Subcutaneous abdominal adipose tissue (tissue), 5 donors: Measurements from ENCODE around the gene GPI.
"Not testable (repeated sequence)": the region's sequence is repeated elsewhere in the genome, so short reads cannot be mapped to it uniquely, and the experiment has no call there.

Experiments
- H3K27ac ChIP-seq: one replicate; pipeline ENCODE4 v1.7.0; 2013; ENCODE audit warnings: low read depth, mild to moderate bottlenecking, inconsistent platforms, low read length, moderate library complexity
- H3K27me3 ChIP-seq, 5 donors: one replicate each; pipeline ENCODE4 v1.7.0; 2013; ENCODE audit warnings: low read length in 5 of 5, inconsistent platforms in 1 of 5; ENCODE audit not compliant: control insufficient read depth in 5 of 5, insufficient read depth in 4 of 5
- H3K36me3 ChIP-seq, 5 donors: one replicate each; pipeline ENCODE4 v1.7.0; 2013; ENCODE audit warnings: low read length in 5 of 5; ENCODE audit not compliant: control insufficient read depth in 5 of 5, insufficient read depth in 5 of 5
- H3K4me1 ChIP-seq, 5 donors: one replicate each; pipeline ENCODE4 v1.7.0; 2013; ENCODE audit warnings: low read length in 5 of 5, mild to moderate bottlenecking in 3 of 5, moderate library complexity in 1 of 5; ENCODE audit not compliant: control insufficient read depth in 5 of 5, insufficient read depth in 5 of 5
- H3K4me3 ChIP-seq, 5 donors: one replicate each; pipeline ENCODE4 v1.7.0; 2013; ENCODE audit warnings: low read length in 5 of 5, low read depth in 1 of 5
- H3K9ac ChIP-seq, 5 donors: one replicate each; pipeline ENCODE4 v1.7.0; 2013; ENCODE audit warnings: low read length in 5 of 5, mild to moderate bottlenecking in 4 of 5, moderate library complexity in 3 of 5
- H3K9me3 ChIP-seq, 5 donors: one replicate each; pipeline ENCODE4 v1.7.0; 2013; ENCODE audit warnings: low read length in 5 of 5; ENCODE audit not compliant: control insufficient read depth in 5 of 5
- donor health status: healthy.
- donor health status: healthy.
- donor health status: healthy.
- donor health status: healthy.
- donor health status: healthy.

GPI gene

DNA sequence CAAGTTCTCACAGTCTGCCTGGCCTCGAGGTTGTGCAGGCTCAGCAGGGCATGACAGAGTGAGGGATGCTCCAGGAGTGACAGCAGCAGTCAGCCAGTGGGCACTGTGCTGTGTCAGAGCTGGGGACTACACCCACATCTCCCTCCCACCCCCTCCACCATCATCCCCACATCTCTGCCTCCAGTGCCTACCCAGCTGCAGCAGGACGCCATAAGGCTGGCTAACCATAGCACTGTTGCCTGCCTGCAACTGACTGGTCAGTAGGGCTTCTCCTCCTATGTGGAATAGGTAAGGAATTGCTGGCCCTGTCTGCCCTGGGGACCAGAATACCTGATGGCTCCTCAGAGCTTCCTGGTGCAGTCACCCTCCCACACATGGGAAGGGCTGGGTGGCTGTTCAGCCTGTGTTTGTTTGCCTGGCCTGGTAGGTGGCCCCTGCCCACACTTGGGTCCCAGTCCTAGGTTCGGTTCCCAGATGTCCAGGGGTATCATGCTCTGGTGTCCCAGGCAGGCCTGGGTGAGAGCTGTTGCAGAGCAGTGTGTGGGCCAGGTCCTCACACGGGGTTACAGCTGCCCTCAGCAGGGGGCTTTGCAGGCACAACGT, 15.7 kb downstream of the GPI start:
- Histone ChIP-seq H3K27me3 (no peaks in the 10 kb centered on the region), H3K9ac (no peak overlapping the region), H3K4me3 (no peak overlapping the region), H3K27ac (no peak overlapping the region), H3K36me3 (peaks cover 0 to 90% (median 82%) of the 10 kb centered on the region in 5 donors), H3K4me1 (peaks cover 3 to 7% (median 4%) of the 10 kb centered on the region in 5 donors), H3K9me3 (no peaks in the 10 kb centered on the region)

DNA sequence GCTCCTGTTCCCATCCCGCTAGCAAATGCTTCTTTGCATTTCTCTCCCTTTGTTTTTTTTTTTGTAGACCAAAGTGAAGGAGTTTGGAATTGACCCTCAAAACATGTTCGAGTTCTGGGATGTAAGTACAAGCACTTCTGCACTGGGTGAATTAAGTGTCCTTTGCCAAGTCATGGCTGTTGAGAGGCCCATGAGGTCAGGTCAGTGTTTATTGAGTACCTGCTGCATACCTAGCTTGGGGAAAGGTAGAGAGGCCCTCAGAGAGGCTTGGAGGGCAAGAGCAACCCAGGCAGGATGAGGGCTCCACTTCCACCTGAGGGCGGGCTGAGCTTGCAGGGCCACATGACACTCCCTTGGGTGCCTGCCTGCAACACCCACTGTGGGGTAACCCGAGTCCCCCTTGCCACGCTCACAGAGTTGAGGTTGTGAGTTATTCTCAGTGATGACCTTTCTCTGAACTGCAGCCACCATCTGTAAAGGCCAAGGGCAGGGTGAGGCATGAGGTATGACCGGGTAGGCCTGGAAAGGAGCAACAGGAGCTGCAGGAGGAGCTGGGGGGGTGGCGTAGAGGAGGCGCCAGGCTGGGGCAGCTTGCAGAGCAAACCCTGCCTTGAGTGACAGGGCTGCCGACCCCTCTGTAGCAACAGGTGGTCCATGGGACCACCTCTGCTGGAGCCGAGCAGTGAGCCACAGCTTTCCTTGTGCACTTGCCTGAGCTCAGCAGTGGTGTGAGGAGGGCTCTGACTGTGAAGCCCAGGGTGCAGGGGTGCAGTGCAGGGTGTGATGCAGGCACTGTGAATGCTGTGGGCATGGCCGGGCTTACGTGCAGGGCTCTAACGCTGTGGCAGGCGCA, 16.6 kb downstream of the GPI start:
- H3K27ac ChIP-seq, result no peak overlapping the region
- H3K36me3 ChIP-seq, result peaks cover 0 to 90% (median 87%) of the 10 kb centered on the region in 5 donors
- H3K4me1 ChIP-seq, result no peaks in the 10 kb centered on the region
- H3K4me3 ChIP-seq, result no peak overlapping the region
- H3K9ac ChIP-seq, result no peak overlapping the region
- H3K9me3 ChIP-seq, result no peaks in the 10 kb centered on the region
- no peaks in the 10 kb centered on the region for H3K27me3 ChIP-seq

DNA sequence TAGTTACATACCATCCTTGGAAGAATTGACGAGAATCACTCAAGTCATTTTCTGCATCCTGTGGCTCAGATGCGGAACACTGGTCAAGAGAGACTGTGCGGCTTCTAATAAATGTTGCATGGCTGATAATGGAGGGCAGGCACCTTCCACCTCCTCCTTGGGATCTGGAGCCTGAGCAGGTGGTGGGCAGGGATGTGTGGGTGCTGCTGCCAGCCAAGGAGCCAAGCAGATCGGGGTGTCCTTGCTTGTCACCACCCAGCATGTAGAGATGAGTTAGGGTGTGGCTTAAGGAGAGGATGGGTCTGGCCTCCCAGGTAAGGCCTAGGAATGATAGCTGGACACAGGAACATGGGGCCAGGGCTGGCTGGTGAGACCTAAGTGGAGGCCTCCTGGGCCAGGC, 17.5 kb downstream of the GPI start:
- no peak overlapping the region for H3K4me3 ChIP-seq
- no peaks in the 10 kb centered on the region for H3K4me1 ChIP-seq
- H3K9me3 ChIP-seq, result no peaks in the 10 kb centered on the region
- peak overlapping the region in 1 of 5 donors; percentile 35 for H3K9ac ChIP-seq
- peaks cover 0 to 95% (median 93%) of the 10 kb centered on the region in 5 donors for H3K36me3 ChIP-seq
- no peak overlapping the region for H3K27ac ChIP-seq
- no peaks in the 10 kb centered on the region for H3K27me3 ChIP-seq

DNA sequence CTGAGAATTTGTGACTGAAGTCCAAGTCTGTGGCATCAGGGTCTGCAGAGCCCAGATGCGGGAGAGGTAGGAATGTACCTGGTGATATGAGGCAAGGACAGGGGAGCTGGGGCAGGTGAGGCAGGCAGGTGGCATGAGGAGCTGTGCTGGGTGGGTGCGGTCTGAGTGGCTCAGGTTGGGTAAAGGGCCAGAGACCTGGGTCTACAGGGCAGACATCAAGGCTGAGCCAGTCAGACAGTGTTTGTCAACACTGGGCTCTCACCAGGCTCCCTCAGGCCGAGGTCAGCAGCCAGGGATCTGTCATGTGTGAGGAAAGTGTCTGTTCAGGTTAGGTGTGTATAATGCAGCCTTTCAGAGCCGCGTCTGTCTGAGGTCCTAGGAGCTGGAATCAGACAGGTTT, 18.6 kb downstream of the GPI start:
- Histone ChIP-seq H3K4me3 (no peak overlapping the region), H3K4me1 (no peaks in the 10 kb centered on the region), H3K27ac (no peak overlapping the region), H3K27me3 (no peaks in the 10 kb centered on the region), H3K36me3 (peaks cover 0 to 96% (median 93%) of the 10 kb centered on the region in 5 donors), H3K9ac (no peak overlapping the region), H3K9me3 (no peaks in the 10 kb centered on the region)

DNA sequence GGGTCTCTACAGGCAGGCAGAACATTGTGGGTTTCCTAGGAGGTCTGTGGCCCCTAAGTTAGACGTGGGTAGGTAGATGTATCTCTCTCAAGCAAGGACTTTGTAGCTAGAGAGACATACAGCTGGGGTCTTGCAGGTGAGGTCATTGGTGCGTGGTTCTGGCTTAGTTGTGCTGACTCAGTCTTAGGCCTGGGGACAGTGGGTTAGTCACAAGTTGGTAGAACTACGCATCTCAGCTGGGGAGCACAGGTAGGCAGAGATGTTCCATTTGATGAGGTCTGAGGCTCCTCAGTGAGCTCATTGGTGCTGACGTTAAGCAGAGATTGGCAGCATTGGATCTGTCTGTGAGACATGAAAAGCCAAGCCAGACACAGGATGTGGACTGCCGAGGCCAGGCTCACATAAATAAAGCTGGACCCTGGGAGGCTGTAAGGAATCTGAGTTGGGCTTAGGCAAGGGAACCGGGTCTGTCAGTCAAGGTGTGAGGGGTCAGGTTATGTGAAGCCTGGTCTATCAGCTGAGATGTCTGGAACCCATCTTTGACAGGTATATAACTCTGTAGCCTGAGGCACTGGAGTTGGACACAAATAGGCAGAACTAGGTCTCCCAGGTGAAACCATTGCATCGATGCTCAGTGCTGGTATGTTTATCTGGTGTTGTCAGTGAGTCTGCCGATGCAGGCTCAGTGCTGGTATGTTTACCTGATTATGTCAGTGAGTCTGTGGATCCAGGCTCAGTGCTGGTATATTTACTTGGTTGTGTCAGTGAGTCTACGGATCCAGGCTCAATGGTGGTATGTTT, 21.8 kb downstream of the GPI start:
- no peak overlapping the region for H3K4me3 ChIP-seq
- peak overlapping the region in 1 of 5 donors; percentile 10 for H3K9ac ChIP-seq
- H3K27me3 ChIP-seq, result no peaks in the 10 kb centered on the region
- no peak overlapping the region for H3K27ac ChIP-seq
- H3K4me1 ChIP-seq, result no peaks in the 10 kb centered on the region
- peaks cover 0 to 96% (median 94%) of the 10 kb centered on the region in 5 donors for H3K36me3 ChIP-seq
- no peaks in the 10 kb centered on the region for H3K9me3 ChIP-seq

DNA sequence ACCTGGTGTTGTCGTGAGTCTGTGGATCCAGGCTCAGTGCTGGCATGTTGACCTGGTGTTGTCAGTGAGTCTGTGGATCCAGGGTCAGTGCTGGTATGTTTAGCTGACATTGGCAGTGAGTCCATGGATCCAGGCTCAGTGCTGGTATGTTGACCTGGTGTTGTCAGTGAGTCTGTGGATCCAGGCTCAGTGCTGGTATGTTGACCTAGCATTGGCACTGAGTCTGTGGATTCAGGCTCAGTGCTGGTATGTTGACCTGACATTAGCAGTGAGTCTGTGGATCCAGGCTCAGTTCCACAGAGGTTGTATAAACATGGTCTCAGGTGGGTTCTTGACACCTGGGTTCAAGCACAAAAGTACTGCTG, 22.4 kb downstream of the GPI start:
- Histone ChIP-seq H3K9ac (no peak overlapping the region), H3K9me3 (no peaks in the 10 kb centered on the region), H3K4me3 (no peak overlapping the region), H3K27ac (no peak overlapping the region), H3K4me1 (no peaks in the 10 kb centered on the region), H3K36me3 (peaks cover 3 to 96% (median 94%) of the 10 kb centered on the region in 5 donors), H3K27me3 (no peaks in the 10 kb centered on the region)

DNA sequence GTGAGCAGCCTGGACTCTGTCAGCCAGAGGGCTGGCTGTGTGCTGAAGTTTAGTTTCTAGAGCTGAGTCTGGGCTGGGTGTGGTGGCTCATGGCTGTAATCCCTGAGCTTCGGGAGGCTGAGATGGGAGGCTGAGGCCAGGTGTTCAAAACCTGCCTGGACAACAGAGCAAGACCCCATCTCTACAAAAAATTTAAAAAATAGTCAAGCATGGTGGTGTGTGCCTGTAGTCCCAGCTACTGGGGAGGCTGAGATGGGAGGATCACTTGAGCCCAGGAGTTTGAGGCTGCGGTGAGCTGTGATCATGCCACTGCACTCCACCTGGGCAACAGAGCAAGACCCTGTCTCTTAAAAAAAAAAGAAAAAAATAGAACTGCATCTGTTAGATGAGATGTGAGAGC, 23.7 kb downstream of the GPI start:
- H3K36me3 ChIP-seq, result peaks cover 3 to 96% (median 94%) of the 10 kb centered on the region in 5 donors

DNA sequence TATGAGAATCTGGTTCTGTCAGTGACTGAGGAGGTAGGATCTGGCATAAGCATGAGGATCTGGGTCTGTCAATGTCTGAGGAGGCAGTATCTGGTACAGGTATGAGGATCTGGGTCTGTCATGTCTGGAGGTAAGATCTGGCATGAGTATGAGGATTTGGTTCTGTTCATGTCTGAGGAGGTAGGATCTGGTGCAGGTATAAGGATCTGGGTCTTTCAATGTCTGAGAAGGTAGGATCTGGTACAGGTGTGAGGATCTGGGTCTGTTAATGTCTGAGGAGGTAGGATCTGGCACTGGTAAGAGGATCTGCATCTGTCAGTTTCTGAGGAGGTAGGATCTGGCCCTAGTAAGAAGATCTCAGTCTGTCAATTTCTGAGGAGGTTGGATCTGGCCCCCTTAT, 26.8 kb downstream of the GPI start:
- Histone ChIP-seq H3K4me1 (no peaks in the 10 kb centered on the region), H3K9ac (peak overlapping the region in 2 of 5 donors; percentile 26 to 45), H3K9me3 (no peaks in the 10 kb centered on the region), H3K27me3 (no peaks in the 10 kb centered on the region), H3K4me3 (no peak overlapping the region), H3K36me3 (peaks cover 3 to 98% (median 97%) of the 10 kb centered on the region in 5 donors), H3K27ac (no peak overlapping the region)

More for the DNA sequence above, 23.7 kb downstream of the GPI start:
- not testable (repeated sequence) for H3K4me1 ChIP-seq, H3K27ac ChIP-seq, H3K4me3 ChIP-seq, H3K9me3 ChIP-seq, H3K9ac ChIP-seq, H3K27me3 ChIP-seq

DNA sequence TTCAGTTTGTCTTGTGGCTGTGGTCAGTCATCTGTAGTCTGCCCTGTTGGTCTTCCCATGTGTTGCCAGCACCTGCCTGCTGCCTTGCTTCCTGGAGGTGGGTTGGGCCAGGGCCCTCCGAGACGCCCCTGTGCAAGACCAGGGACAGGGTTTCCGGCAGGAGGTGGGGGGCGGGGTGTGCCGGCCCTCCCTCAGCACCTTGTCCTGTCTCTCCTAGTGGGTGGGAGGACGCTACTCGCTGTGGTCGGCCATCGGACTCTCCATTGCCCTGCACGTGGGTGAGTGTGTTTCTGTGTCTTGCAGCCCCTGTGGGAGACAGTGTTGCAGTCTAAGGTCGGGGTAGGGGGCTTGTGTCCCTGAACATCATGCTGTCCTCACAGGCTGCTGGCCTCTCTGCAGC, 28.0 kb downstream of the GPI start:
- Histone ChIP-seq H3K36me3 (peaks cover 3 to 98% (median 94%) of the 10 kb centered on the region in 5 donors), H3K9me3 (no peaks in the 10 kb centered on the region), H3K9ac (no peak overlapping the region), H3K4me3 (no peak overlapping the region), H3K4me1 (no peaks in the 10 kb centered on the region), H3K27ac (no peak overlapping the region), H3K27me3 (no peaks in the 10 kb centered on the region)

DNA sequence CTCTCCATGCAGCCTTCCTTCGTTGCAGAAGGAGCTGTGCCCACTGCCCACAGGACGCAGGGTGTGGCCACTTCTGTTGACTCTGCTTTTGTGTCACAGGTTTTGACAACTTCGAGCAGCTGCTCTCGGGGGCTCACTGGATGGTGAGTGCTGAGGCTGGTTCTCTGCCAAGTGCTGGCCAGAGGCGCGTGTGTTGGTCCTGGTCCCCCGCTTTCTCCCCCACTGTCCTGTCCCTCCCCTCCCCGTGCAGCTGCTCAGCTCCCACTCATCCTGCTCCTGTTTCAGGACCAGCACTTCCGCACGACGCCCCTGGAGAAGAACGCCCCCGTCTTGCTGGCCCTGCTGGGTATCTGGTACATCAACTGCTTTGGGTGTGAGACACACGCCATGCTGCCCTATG, 28.6 kb downstream of the GPI start:
- Histone ChIP-seq H3K4me3 (no peak overlapping the region), H3K4me1 (no peaks in the 10 kb centered on the region), H3K9me3 (no peaks in the 10 kb centered on the region), H3K9ac (no peak overlapping the region), H3K27ac (no peak overlapping the region), H3K36me3 (peaks cover 3 to 98% (median 94%) of the 10 kb centered on the region in 5 donors), H3K27me3 (no peaks in the 10 kb centered on the region)
